Measurements from ENCODE around the gene HHIPL2.

DNA sequence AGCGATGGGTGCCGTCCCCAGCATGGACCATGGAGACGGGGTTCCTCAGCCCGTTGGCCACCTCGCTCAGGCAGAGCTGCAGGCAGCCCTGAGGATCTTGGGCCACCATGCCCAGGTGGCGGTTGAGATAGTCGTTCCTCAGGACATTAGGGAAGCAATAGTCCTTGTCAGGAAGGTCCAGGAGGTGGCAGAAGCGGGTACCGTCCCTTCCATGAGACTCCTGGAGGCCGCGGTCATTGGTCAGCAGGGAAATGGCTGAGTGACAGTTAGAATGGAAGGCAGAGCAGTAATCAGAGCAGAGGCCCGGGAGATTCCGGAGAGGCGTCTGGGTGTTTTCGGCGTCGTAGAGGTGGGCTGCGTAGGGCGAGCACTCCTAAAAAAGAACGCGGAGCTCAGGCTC, 4.1 kb downstream of the HHIPL2 start:
- TF ChIP-seq, protein P1, sequence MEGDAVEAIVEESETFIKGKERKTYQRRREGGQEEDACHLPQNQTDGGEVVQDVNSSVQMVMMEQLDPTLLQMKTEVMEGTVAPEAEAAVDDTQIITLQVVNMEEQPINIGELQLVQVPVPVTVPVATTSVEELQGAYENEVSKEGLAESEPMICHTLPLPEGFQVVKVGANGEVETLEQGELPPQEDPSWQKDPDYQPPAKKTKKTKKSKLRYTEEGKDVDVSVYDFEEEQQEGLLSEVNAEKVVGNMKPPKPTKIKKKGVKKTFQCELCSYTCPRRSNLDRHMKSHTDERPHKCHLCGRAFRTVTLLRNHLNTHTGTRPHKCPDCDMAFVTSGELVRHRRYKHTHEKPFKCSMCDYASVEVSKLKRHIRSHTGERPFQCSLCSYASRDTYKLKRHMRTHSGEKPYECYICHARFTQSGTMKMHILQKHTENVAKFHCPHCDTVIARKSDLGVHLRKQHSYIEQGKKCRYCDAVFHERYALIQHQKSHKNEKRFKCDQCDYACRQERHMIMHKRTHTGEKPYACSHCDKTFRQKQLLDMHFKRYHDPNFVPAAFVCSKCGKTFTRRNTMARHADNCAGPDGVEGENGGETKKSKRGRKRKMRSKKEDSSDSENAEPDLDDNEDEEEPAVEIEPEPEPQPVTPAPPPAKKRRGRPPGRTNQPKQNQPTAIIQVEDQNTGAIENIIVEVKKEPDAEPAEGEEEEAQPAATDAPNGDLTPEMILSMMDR (IDR thresholded peaks at IDR 0.05), result no peak
- TF ChIP-seq EP300 (IDR thresholded peaks at IDR 0.05), result no peak
- TF ChIP-seq POLR2A (IDR thresholded peaks at IDR 0.05), result no peak
- no peak for TF ChIP-seq POLR2AphosphoS5 (IDR thresholded peaks at IDR 0.05)

Measured in suprapubic skin (tissue), 4 donors.